NCI-H1930 (cell line): Measurements from ENCODE around the gene HES5.
A peak's percentile ranks its signal among the peaks of the same experiment; 100 is the strongest.

Source experiments
- DNase-seq, 2 experiments: peaks; one replicate each; lab custom pipeline; 2025; lab: John Stamatoyannopoulos, UW

HES5 gene

GRCh38 chr1:2546515-2547209 lies 16.6 kb upstream of the HES5 start:
- DNase-seq: no peak

GRCh38 chr1:2545754-2546514 lies 15.9 kb upstream of the HES5 start:
- peak; percentile 60 to 72 for DNase-seq

GRCh38 chr1:2544875-2545640 lies 15.0 kb upstream of the HES5 start:
- DNase-seq: no peak

GRCh38 chr1:2544093-2544874 lies 14.2 kb upstream of the HES5 start:
- no peak for DNase-seq

DNA sequence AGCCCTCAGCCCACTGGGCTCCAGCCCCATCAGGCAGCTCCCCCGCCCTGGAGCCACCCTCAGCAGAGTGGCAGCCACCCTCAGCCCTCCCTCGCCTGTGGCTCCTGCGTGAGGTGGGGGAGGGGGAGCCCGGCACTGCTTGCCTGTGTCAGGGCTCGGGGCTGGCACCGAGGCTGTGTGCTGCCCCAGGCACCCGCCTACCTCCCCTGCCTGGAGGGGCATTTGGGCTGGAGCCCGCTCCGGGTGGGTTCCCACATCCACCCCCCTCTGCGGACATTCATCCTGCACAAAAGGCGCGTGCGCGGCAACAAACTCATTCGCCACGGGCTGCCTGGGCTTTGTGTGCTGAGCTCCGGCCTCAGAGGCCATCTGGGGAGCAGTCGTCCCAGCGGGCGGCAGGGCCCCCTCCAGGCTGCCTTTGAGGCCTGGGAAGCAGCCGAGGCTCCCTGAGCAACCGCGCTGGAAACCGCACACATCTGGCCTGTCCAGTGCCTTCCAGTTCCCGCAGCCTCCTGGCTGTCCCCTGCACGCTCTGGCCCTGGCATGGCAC lies 13.6 kb upstream of the HES5 start:
- no peak for DNase-seq

- no peak for DNase-seq
Observed at GRCh38 chr1:2542246-2542915, 12.3 kb upstream of the HES5 start.

DNA sequence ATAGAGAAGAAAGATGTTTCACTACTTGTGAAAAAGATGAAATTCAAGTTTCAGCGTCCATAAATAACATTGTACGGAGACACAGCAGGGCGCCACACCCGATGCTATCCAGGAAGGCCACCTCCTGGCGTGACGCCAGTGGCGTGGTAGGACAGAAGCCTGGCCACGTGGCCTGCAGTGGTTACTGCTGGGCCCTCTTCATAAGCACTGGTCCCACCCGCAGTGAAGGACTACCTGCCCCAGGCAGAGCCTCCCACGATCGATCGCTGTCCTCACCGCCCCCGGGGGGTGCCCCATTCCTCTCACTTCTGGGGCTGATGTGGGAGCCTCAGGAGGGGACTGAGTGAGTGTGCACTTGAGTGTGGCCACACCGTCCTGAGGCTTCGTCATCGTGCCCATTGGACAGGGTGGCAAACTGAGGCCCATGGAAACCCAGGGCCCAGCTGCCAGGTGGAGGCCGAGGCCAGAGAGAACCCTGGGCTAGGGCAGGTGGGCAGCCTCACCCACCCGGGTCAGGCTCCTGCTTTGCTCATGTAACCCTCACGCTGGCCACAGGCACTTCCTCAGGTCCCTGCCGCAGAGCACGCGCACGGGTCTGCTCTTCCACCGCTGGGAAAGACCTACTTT lies 11.7 kb upstream of the HES5 start:
- no peak for DNase-seq

- DNase-seq: no peak
Observed at GRCh38 chr1:2540816-2541492, 10.9 kb upstream of the HES5 start.

DNA sequence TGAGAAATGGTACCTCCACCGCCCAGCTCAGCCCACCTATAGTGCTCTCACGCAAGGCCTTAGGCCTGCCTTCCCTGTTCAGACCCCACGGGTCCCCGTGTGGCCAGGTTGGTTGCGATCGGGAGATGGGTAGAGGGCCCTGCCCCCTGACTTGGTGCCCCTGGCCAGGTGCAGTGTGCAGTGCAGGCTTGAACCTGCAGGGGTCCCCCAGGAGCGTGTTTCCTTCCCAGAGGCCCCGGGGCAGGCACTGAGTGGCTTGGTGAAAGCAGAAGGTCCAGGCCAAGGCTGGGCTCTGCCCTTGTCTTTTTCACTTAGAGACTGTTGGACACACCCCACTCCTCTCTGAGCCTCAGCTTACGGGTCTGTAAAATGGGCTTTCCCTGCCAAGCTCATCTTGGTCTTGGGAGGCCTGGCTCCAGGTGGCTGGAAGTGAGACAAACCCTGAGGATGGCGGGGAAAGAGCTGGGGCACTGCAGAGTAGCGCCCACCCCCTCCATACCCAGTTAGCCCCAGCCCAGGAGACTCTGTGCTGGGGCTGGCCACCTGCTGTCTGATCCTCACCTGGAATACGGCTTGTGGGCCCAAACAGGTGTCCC lies 9.3 kb upstream of the HES5 start:
- no peak for DNase-seq

- DNase-seq: no peak
Observed at GRCh38 chr1:2538872-2539271, 8.8 kb upstream of the HES5 start.

GRCh38 chr1:2538376-2538775 lies 8.3 kb upstream of the HES5 start:
- no peak for DNase-seq

GRCh38 chr1:2537784-2538115 lies 7.7 kb upstream of the HES5 start:
- no peak for DNase-seq

DNA sequence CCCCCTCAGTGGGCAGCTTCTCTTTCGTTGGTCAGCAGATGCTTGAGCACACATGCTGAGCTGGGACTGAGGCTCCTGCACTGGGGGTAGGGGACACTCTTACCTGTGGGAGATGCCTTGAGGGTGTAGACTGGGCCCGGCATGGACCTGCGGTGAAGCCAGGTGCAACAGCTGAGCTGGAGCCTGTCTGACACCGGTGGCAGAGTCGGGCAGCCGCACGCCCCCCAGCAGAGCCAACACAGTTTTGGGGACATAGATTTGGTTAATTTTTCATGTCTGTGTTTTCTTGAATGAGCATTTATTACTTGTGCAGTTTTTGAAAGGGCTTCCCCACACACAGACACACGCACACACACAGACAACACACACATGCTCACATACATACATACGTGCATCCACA lies 5.9 kb upstream of the HES5 start:
- DNase-seq: no peak

DNA sequence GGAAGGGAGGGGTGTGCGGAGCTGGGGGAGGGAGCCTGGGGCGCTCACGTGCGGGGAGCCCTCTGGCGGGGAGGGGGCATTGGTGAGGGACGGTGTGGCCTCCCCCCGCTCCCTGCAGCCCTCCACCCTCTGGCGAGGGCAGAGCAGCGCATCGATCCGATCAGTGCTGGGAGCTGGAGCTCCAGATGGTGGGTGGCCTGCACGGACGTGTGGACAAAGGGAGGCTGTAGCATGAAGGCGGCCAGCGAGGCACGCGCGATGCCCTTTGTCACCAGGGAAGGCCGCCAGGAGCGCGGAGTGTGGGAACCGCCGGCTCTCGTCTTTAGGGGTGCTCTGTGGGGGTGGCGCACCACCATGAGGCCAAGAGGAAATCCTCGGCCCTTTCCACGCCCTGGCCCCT lies 5.4 kb upstream of the HES5 start:
- no peak for DNase-seq

- no peak for DNase-seq
Observed at GRCh38 chr1:2534687-2535441, 4.8 kb upstream of the HES5 start.

DNA sequence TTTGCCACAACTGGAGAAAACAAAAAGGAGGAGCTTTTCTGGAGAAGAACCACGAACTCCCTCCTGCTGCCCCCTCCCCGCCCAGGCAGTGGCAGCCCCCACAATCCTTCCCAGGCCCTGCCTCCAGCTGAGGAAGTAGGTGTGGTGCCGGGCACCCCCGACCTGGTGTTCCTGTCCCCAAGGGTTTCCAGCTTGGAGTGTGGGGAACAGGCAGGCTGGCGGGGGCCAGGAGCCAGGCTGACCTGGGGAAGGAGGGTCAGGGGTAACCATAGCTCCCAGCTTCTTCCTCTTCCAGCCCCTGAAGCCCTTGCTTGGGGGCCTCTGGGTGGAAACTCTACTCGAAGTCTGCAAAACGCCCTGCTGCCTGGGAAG lies 4.2 kb upstream of the HES5 start:
- DNase-seq: no peak

GRCh38 chr1:2533365-2533764 lies 3.3 kb upstream of the HES5 start:
- no peak for DNase-seq

DNA sequence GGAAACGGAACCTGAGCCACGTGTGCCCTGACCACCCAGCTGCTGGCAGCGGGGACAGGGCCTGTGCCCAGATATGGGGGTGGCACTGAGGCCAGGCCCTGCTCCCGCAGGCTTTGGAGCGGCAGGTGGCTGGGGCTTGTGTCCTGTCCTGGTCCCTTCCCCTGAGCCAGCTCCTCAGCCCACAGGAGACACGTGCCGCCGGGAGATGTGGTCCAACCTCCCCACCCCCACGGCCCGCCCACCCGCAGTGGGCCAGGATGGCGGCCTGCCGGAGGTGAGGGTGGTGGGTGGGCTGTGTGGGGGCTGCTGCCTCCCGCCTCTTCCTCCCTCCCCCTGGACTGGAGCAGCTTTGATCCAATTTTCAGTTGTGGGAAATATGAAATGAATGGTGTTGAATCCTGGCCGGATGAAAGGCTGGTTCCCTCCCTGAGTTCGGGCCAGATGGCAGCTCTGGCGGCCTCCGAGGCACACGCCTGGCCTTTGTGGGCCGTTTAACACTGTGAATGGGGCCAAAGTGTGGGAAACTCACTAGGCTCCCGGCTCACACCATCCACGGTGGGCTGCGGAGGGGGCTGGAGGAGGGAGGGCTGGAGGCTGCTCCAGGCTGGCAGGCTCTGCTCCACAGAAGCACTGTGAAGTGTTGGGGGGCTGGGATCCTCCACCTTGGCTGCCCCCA lies 2.6 kb upstream of the HES5 start:
- DNase-seq: no peak
